GM12892 (cell line): ENCODE results near the gene UBE2C.
A peak's percentile ranks its signal among the peaks of the same experiment; 100 is the strongest.
"Not testable (repeated sequence)": the region's sequence is repeated elsewhere in the genome, so short reads cannot be mapped to it uniquely, and the experiment has no call there.

Source experiments
- DNase-seq: peaks from one replicate; pipeline ENCODE4 v3.0.0; 2011; ENCODE audit not compliant: insufficient read length
- FAIRE-seq: peaks from 2 replicates; lab custom pipeline; 2011; peaks lifted over from hg19 to GRCh38; lab: Jason Lieb, UNC
- POLR2A ChIP-seq: IDR thresholded peaks from 2 replicates; pipeline ENCODE4 v1.6.1; 2011; ENCODE audit warnings: low read depth, low read length, control low read depth
- POLR2AphosphoS5 ChIP-seq: IDR thresholded peaks from 2 replicates; pipeline ENCODE4 v1.6.1; 2011; ENCODE audit warnings: low read depth, low read length, control low read depth
- TAF1 ChIP-seq: IDR thresholded peaks from 2 replicates; pipeline ENCODE4 v1.6.1; 2011; ENCODE audit warnings: low read depth, mild to moderate bottlenecking, control low read depth, low read length, borderline replicate concordance

UBE2C gene

GRCh38 chr20:45827030-45827652 is 14.7 kb downstream of the UBE2C start, which contains the start of gene TNNC2:
Gene TNNC2 (minus strand): TSS chr20:45827312. CDS start chr20:45827248, 64 bp downstream.
- TF ChIP-seq POLR2A (no peak), POLR2AphosphoS5 (no peak), TAF1 (no peak)
- no peak for DNase-seq
- no peak for FAIRE-seq

- TF ChIP-seq POLR2AphosphoS5 (no peak), POLR2A (no peak), TAF1 (no peak)
- FAIRE-seq = no peak
Measured at GRCh38 chr20:45827712-45828111, 15.3 kb downstream of the UBE2C start.

GRCh38 chr20:45828589-45828988 is 16.1 kb downstream of the UBE2C start:
- FAIRE-seq (no peak), DNase-seq (no peak)
- no peak for TF ChIP-seq POLR2A
- TF ChIP-seq POLR2AphosphoS5 = no peak
- no peak for TF ChIP-seq TAF1

More at GRCh38 chr20:45827712-45828111, 15.3 kb downstream of the UBE2C start:
- DNase-seq = no peak

GRCh38 chr20:45829673-45830106 is 17.2 kb downstream of the UBE2C start:
- FAIRE-seq = not testable (repeated sequence)

GRCh38 chr20:45832619-45833018 is 20.2 kb downstream of the UBE2C start:
- TF ChIP-seq POLR2AphosphoS5 (no peak), TAF1 (no peak), POLR2A (no peak)
- no peak for DNase-seq
- no peak for FAIRE-seq

More at GRCh38 chr20:45829673-45830106, 17.2 kb downstream of the UBE2C start:
- DNase-seq = not testable (repeated sequence)

GRCh38 chr20:45833030-45833882 is 20.8 kb downstream of the UBE2C start, which contains the start of gene SNX21:
Gene SNX21 (plus strand): TSS chr20:45833799. CDS start chr20:45833920, 121 bp downstream.
- DNase-seq (peak; percentile 61), FAIRE-seq (no peak)
- TF ChIP-seq TAF1 = no peak
- peak; percentile 21; the same call in 1 of the 2 replicates for TF ChIP-seq POLR2A

- FAIRE-seq = no peak
- no peak for TF ChIP-seq TAF1
- TF ChIP-seq POLR2A = no peak
- TF ChIP-seq POLR2AphosphoS5 = no peak
- DNase-seq = peak; percentile 63
Measured at GRCh38 chr20:45833883-45834796, 21.7 kb downstream of the UBE2C start.

GRCh38 chr20:45834797-45835161 is 22.3 kb downstream of the UBE2C start:
- DNase-seq (no peak), FAIRE-seq (no peak)
- TF ChIP-seq POLR2A = no peak
- no peak for TF ChIP-seq POLR2AphosphoS5
- no peak for TF ChIP-seq TAF1

GRCh38 chr20:45835329-45835765 is 22.9 kb downstream of the UBE2C start:
- FAIRE-seq (no peak), DNase-seq (no peak)
- TF ChIP-seq POLR2AphosphoS5 = no peak
- no peak for TF ChIP-seq TAF1
- TF ChIP-seq POLR2A = no peak

GRCh38 chr20:45835825-45836224 is 23.4 kb downstream of the UBE2C start:
- TF ChIP-seq POLR2AphosphoS5 (no peak), TAF1 (no peak), POLR2A (no peak)
- FAIRE-seq = no peak
- DNase-seq = no peak

- FAIRE-seq (no peak), DNase-seq (no peak)
- TF ChIP-seq POLR2AphosphoS5 (no peak), TAF1 (no peak), POLR2A (no peak)
Measured at GRCh38 chr20:45836841-45837240, 24.4 kb downstream of the UBE2C start.

- no peak for DNase-seq
- FAIRE-seq = no peak
Measured at GRCh38 chr20:45840700-45841198, 28.3 kb downstream of the UBE2C start.

More at GRCh38 chr20:45840700-45841198, 28.3 kb downstream of the UBE2C start:
- no peak for TF ChIP-seq POLR2AphosphoS5
